Forelimb muscle (tissue), 1 donor: ENCODE data around the gene PLA2G6. TPM values are rescaled to one million over a fixed set of nuclear protein-coding genes. Genes with fewer than 3 reads are reported as not detected.
"Not testable (repeated sequence)": the region's sequence is repeated elsewhere in the genome, so short reads cannot be mapped to it uniquely, and the experiment has no call there.

Experiments
- DNase-seq: peaks from one replicate; pipeline ENCODE4 v3.0.0-alpha.2; 2013; ENCODE audit warnings: low read depth
- polyA plus RNA-seq: library from polyadenylated mRNA; unstranded; fragments of 120-200 nt; gene quantifications from one replicate; pipeline ENCODE4 v1.2.1, GENCODE V29; 2013; ENCODE audit not compliant: insufficient read length

PLA2G6 gene
- polyA plus RNA-seq, 1 donor = 13.5 TPM

DNA sequence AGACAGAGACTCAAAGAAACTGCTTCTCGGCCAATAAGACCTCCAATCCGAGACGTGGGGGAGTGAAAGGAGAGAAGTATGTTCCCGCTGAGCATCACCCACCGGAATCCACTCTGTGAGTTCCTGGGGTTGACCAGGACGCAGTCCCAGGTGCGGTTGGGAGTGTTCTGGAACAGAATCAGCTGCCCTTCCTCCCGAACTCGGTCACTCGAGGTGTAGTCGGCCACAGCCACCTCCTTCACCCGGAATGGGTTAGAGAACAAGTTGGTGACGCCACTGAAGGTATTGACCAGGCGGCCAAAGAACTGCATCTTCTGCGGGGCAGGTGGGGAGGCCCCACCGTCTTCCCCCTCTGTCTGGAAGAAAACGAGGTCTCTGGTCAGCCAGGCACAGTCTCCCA is 12.5 kb downstream of the PLA2G6 start:
- DNase-seq = no peak

DNA sequence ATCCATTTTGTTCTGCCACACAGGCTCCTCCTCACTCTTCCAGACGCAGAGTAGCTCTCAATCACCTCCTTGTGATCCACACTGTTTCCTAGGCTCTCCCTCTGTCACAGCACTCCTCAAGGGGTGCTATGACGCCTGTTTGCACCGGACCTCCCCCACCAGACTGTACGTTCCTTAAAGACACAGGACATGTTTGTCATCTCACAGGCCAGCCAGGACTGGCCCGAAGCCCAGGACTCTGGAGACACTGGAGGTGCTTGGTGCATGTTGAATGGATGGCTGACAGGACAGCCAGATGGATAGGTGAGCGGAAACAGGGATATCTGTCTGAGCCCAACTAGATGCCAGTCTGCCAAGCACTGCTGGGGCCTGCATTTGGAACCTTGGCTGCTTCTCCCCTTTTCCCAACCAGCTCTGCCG is 13.6 kb downstream of the PLA2G6 start:
- no peak for DNase-seq

DNA sequence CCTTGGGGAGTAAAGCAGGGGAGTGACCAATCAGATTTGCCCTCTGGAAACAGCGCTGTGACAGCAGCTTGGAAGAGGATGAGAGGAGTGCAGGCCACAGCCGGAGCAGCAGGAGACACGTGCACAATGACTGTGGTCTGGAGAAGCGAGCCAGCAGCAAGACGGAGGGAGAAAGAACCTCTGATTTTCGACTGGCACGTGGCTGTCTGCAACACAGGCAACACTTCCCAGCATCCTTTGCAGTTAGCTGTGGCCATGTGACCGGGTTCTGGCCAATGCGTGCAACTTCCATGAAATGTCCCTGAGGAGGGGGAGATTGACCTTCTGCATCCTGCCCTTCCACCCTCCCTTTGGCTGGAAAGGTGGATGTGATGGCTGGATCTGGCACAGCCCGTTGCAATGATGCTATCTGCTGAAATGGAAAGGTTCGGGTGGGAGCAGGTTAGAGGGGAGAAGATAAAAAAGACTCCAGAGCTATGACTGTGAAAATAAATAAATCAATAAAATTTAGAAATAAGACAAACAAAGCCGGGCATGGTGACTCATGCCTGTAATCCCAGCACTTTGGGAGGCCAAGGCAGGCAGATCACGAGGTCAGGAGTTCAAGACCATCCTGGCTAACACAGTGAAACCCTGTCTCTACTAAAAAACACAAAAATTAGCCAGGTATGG is 15.6 kb downstream of the PLA2G6 start:
- DNase-seq = no peak

DNA sequence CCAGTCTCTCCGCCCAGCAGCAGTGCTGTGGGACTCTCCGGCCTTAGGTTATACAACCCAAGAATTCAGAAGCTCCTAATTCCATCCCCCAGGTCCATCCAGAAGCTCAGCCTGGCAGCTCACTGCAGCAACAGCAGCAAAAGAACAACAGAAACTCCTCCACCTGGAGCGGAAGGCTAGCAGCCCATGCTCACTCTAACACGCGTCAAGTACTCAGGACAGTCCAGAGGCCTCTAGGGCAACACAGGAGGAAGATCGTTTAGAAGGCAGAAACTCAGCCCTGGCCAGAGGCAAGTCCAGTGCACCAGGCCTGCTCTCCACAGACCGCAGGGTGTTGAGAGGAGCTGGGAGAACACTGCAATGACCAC is 17.1 kb downstream of the PLA2G6 start:
- DNase-seq = no peak

DNA sequence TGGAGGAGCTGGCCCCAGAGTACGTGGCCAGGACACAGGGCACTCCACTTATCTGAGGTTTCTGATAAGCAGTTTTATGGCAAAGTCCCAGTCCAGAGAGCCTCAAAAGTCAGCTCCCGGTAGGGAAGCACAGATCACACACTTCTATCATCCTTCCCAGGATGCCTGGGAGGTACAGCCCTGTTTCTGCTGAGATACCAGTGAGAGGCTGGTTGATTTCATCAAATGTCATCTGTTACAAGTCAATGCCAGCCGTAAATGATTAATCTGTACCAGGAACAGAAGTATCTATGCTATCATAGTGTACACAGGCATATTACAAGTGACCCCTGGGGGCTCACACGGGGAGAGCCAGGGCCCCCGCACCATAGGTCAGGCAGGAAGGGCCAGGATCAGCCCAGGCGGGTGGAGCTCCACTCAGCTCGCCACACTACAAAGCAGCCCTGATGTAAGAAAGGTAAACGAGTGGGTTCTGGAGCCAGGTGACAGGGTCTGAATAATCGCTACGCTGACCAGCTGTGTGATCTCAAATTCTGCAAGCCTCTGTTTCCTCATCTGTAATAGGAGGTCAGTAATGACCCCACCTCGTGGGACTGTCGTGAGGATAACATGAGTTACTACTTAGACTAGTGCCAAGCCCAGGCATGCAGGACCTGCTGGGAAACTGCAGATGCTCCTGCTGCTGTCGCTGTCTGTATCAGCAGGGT is 17.6 kb downstream of the PLA2G6 start:
- no peak for DNase-seq

DNA sequence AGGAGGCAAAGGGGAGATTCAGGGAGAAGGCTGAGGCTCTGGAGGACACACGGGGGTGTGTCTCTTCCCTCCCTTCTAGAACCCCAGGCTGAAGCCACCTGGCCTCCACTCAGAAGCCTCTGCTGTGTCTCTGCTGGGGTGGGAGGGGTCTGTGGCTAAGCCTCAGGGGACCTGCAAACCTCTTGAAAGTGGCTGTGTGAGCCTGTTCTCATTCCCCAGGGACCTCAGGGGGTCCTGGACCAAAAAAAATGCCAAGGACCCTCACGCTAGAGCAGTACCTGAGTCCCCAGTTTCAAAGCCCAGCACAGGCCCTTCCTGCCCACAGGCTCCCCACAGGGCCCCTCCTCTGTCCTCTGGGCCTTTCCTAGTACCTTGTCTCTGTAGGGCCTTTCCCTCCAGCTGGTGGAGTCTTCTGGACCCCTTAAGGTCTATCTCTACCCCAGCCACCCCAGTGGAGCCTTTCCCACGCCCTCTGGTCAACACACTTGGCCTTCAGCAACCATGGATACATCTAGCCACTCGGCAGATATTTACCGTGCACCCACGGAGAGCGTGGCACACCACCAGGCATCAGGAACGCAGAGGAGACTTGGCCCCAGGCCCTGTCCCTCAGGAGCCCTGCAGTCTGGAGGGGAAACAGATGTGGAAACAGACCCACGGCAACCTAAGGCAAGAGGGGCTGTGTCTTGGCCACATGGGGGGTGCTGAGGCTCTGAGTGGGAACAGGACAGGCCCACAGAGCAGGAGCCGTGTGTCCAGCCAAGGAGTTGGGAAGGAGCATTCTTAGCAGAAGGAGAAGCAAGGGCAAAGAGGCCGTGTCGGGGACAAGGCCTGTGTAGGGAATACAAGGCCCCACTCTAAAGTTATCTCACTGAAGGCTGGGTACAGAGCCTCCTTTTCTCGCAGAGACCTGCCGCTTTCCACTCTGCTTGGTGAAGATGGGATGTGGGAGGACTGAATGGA is 18.5 kb downstream of the PLA2G6 start:
- DNase-seq = no peak

DNA sequence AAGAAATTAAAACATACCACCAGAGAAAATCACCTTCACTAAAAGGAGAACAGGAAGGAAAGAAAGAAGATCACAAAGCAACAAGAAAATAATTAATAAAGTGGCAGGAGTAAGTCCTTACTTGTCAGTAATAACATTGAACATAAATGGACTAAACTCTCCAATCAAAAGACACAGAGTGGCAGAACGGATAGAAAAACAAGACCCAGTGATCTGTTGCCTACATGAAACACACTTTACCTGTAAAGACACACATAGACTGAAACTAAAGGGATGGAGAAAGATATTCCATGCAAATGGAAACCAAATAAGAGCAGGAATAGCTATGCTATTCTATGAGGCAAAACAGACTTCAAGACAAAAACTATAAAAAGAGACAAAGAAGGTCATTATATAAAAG is 25.9 kb downstream of the PLA2G6 start:
- no peak for DNase-seq

DNA sequence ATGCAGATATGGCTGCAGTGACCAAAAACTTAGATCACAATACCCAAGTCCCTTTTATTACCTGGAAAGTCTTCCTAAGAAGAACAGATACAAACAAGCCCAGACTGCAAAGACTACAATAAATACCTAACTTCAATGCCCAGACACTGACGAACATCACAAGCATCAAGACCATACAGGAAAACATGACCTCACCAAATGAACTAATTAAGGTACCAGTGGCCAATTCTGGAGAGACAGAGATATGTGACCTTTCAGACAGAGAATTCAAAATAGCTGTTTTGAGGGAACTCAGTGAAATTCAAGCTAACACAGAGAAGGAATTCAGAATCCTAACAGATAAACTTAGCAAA is 27.1 kb downstream of the PLA2G6 start:
- not testable (repeated sequence) for DNase-seq

DNA sequence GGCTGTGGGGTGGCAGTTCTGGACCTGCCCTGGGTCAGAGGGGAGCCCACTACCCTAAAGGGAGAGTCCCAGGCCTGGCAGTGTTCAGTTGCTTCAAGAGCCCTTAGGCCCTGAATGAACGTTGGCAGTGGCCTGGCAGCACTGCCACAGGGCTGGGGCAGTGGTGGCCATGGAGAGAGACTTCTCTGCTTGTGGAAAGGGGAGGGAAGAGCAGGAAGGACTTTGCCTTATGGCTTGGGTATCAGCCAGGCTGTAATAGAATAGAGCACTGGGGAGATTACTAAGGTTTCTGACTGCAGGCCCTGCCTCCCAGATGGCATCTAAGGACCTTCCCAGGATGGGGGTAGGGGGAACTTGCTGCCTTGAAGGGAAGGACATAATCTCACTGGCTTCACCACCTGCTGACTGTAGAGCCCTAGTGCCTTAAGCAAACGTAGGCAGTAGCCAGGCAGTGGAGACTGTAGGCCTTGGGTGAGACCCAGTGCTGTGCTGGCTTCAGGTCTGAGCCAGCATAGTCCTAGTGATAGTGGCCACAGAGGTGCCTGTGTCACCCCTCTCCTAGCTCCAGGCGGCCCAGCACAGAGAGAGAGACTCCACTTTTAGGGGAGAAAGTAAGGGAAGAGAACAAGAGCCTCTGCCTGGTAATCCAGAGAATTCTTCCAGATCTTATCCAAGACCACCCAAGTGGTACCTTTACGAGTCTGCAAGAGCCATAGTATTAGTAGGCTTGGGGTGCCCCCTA is 27.6 kb downstream of the PLA2G6 start:
- no peak for DNase-seq

DNA sequence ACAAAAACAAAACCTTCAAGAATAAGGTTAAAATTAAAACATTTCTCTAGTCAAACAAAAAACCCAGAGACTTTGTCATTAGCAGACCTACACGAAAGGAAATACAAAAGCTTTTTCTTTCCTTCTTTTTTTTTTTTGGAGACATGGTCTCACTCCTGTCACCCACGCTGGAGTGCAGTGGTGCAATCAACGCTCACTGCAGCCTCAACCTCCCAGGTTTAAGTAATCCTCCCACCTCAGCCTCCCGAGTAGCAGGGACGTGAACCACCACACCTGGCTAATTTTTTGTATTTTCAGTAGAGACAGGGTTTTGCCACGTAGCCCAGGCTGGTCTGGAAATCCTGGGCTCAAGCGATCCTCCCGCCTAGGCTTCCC is 30.5 kb downstream of the PLA2G6 start:
- DNase-seq = no peak

DNA sequence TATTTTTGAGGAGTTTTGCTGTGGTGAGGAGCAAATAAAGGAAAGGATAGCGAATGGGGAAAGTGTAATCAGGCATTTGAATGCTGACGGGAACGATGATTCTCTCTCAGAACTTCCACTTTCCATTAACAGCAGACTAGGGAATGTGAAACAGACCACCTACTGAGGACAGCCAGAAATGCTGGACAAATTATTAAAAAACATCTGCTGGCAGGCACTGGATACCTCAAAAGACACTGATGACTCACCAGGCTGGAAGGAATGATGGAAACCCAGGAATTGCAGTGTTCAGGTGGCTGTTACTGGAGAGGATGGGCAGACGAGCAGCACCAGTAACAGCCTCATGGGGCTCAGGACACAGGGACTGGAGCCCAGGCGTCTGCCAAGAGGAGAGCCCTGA is 33.4 kb downstream of the PLA2G6 start:
- no peak for DNase-seq

DNA sequence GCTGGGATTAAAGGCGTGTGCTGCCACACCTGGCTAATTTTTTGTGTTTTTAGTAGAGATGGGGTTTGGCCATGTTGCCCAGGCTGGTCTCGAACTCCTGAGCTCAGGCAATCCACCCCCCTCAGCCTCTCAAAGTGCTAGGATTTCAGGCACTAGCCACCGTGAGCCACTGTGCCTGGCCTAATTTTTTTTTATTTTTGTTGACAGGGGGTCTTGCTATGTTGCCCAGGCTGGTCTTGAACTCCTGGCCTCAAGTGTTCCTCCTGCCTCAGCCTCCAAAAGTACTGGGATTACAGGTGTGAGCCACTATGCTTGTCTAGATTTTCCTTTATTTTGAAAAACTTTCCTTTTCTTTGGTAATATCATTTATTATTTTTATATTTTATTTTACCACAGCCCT is 35.5 kb downstream of the PLA2G6 start:
- DNase-seq = not testable (repeated sequence)

DNA sequence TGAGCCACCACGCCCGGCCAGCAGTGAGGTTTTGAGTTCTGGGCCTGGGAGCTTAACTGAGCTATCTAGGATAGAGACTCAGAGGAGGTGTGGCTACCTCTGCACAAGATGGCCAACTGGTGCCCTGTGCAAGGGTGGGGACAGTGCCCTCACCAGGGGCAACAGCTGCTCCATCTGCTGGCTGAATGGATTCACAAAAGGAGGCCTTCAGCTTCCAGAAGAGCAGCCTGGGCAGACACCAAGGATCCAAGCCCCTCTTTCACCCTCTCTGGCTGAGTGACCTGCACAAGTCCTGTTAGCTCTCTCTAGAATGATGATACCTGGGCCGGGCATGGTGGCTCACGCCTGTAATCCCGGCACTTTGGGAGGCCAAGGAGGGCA is 37.6 kb downstream of the PLA2G6 start:
- no peak for DNase-seq

DNA sequence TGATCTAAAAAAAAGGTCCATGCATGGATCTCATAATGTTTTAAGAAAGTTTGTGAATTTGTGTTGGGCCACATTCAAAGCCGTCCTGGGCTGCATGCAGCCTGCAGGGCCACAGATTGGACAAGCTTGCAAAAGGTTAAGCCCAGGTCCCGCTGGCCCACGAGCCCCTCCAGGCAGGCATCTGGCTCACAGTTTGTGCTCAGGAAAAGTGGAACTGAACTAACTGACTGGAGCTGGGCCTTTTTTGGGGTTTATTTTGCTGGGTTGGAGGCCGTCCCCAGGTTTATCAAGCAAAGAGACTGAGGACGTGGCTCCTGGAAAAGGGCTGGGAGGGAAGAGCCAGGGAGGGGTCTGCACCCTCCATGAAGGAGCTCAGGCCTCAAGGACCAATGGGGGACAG is 39.0 kb downstream of the PLA2G6 start:
- no peak for DNase-seq

DNA sequence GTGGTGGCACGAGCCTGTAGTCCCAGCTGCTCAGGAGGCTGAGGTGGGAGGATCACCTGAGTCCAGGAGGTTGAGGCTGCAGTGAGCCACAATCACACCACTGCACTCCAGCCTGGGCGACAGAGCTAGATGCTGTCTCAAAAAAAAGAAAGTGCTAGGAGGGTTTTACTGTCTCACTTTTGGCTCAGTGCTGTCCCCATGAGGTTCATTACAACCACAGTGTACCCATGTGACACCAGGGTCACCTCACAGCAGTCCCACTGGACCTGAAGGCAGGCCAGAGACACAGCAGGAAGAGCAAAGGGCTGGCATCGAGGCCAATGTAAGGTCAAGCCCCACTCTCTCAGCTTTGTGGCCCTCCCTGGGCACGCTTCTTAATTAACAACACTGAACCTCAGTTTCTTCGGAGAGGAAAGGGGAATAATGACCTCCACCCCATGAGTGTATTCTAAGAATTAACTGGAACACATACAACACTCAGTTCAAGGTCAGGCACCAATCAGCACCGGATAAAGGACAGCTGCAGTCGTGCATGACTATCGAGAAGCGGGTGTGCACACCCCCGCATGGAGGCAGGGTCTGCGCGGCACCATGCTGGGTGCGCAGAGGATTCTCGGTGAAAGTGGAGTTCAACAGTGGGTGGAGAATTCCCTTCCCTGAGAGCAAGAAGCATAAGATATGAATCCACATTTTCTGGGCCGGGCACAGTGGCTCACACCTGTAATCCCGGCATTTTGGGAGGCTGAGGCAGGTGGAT is 40.2 kb downstream of the PLA2G6 start:
- no peak for DNase-seq

DNA sequence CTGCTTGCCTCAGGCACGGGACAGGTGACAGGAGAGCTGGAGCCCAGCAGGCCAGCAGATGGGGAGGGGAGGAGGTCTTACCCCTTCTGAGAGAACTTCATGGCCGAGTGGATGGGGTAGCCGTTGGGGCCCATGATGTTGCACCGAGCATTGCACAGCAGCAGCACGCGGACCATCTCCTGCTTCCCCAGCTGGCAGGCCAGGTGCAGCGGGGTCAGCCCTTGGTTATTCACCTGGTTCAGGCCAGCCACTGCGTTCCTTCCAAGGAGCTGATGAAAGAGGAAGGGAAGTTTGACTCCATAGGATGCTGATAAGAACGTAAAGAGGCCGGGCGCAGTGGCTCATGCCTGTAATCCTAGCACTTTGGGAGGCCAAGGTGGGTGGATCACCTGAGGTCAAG is 41.7 kb downstream of the PLA2G6 start:
- DNase-seq = no peak

DNA sequence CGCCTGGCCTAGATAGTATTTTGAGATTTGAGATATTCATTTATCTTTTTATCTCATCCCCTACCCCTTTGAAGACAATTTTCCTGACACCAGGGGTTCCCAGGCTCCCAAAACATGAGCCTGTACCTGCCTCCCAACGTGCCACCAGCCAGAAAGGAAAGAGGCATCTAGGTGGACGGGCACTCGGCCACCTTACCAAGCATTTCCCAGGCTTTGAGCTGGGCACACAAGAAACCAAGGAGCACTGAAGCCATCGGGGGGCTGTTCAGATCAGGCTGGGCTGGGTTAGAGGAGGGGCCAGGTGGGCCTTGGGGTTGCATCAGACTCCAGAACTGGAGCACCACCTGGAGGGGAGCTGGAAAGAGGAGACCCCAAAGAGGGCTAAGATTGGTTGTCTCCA is 42.7 kb downstream of the PLA2G6 start:
- no peak for DNase-seq

DNA sequence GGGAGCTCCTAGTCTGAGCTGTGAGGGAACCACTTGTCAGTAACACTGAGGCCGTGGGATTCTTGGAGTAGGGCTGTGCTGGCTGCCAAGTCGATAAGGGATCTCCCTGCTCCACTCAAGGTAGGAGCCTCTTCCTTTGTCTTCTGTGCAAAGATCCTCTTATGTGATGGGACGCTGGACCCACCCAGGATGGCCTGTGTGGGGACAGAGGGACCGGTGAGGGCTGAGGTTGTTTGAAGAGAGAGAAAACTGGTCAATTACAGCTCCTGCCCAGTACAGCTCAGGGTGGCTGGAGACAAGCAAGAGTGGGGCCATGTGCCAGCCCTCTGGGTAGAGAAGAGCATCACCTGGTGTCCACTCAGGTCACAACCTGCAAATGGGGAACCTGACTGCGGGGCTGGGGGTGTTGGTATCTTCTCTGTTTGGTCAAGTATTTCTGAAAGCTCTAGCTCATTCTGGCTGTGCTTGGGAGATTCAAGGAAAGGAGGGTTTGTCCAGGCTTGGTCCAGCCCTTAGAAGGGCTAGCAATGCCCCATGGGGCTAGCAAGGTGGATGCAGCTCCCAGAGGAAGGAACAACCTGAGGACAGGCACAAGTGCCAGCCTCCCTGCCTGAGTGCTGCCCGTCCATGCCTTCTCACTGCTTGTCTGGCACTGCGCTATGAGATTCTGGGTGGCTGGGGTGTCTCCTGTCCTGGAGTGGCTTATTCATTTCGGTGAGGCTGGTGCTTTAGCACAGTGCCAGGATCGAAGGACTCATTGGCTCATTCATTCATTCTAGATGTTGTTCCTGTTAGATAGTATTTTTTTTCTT is 43.5 kb downstream of the PLA2G6 start:
- no peak for DNase-seq

DNA sequence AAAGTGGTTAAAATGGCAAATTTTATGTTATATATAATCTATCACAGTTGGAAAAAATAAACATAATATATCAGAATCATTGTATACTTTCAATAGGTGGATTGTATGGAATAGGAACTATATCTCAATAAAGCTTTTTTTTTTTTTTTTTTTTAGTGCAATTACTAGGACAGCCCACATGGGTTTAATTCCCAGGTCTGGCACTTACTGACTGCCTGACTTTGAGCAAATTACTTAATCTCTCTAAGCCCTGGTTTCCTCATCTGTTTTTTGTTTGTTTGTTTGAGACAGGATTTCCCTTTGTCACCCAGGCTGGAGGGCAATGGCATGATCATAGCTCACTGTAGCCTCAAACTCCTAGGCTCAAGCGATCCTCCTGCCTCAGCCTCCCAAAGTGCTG is 45.0 kb downstream of the PLA2G6 start:
- no peak for DNase-seq

DNA sequence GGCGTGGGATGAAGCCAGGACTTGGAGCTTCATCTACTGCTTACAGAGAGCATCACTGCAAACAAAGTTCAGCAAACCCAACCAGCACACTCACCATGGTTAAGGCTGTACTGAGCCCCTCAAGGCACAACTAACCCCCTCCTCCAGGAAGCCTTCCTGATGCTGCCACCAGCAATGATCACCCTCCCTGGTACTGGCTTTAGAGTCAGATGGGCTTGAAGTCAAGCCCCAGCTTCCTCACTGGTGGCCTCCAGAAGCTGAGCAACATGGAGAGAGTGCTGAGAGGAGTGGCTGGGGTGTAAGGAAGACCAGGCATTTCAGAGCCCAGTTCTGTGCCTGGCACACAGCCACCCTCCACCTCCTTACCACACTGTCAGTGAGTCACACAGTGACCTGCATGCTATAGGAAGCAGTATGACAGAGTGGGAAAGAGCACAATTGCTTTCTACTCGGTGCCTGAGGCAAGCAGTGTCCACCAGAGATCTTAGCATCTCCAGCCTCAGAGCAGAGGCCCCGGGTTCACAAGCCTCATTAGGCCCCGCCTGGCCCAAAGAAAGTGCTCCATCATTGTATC is 46.4 kb downstream of the PLA2G6 start:
- no peak for DNase-seq
